GM13976 (cell line): ENCODE results near the gene CSNK1G1.

ENCODE experiments used
- DNase-seq: peaks from one replicate; pipeline ENCODE4 v3.0.0; 2012; ENCODE audit warnings: low spot score
- in situ Hi-C: fragments of 300-500 bp; cut with MboI; formaldehyde crosslinking; loops from one replicate; pipeline ENCODE4 v1.12.0; 2022; ENCODE audit warnings: low sequenced_read_pairs, mixed read lengths, inconsistent platforms; ENCODE audit not compliant: unreplicated experiment
- TF ChIP-seq, protein P1 (sequence below): IDR thresholded peaks from 2 replicates; pipeline ENCODE4 v1.5.1; 2012; ENCODE audit warnings: borderline replicate concordance, mild to moderate bottlenecking; ENCODE audit not compliant: insufficient read depth; ENCODE audit errors: extremely low read depth, missing control alignments, control extremely low read depth

The CSNK1G1 gene

DNA sequence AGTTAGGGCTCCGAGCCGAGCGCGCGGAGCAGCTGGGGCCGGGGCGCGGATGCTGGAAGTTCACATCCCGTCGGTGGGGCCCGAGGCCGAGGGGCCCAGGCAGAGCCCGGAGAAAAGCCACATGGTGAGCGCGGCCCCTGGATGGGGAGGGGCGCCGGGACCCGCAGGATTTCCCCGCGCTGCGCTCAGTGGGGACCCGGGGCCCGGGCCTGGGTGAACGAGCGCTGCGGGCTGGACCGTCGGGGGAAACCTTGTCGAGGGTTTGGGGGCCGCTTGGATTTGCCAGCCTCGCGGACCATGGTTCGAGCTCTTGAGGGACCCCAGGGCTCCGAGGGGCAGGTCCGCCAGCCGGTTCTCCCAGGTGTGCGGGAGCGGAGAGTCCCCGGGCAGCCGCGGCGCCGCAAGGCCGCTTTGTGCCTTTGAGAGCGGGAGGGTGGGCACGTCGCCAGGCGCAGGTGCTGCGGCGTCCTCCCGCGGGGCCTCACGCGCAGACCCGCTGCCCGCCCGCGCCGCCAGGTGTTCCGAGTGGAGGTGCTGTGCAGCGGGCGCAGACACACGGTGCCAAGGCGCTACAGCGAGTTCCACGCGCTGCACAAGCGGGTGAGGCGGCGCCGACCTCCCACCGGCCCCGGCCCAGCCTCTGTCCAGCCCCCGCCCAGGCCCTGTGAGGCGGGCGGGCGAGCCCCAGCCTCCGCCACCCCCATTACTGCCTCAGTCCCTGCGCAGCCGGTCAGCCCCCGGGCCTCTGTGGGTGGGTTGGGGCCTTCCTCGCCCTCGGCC lies 204.1 kb downstream of the CSNK1G1 start, which contains the start of gene SNX22:
SNX22 (plus strand) TSS at position 5 of the 780 bp plus-strand sequence; CDS start at position 50, 45 bp downstream.
- DNase-seq: peak; percentile 54
- in situ Hi-C loops: no loop called here

DNA sequence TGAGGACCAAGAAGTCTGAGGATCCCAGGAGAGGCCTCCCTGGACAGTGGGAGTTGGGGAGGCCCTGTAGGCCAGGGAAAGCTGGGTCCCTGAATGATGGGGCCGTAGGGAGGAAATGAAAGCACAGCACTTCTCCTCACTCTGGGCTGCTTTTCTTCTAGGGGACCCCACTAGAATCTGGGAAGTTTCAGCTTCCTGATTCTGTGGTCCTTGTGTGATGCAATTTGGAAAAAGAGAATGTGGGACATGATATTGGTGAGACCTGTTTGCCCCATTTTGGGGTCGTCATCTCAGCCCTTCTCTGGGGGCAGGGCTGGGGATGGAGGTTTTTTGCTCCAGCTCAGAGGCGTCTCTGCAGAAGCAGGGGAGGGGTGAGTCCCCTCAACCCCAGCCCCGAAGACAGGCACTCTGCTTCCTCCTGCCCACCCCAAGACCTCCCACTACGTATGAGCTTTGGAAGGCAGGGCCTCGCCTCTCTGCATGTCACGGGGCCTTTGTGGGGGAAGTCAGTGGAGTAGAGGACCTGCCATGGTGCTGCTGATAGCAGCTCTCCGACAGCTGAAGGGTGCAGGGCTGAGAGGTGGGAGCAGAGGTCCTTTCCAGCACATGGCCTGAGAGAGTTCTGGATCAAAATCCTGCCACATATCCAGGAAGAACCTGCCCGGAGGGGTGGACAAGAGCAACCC lies 205.9 kb downstream of the CSNK1G1 start:
- no peak for DNase-seq
- in situ Hi-C loops: no loop called here
- TF ChIP-seq, protein P1, sequence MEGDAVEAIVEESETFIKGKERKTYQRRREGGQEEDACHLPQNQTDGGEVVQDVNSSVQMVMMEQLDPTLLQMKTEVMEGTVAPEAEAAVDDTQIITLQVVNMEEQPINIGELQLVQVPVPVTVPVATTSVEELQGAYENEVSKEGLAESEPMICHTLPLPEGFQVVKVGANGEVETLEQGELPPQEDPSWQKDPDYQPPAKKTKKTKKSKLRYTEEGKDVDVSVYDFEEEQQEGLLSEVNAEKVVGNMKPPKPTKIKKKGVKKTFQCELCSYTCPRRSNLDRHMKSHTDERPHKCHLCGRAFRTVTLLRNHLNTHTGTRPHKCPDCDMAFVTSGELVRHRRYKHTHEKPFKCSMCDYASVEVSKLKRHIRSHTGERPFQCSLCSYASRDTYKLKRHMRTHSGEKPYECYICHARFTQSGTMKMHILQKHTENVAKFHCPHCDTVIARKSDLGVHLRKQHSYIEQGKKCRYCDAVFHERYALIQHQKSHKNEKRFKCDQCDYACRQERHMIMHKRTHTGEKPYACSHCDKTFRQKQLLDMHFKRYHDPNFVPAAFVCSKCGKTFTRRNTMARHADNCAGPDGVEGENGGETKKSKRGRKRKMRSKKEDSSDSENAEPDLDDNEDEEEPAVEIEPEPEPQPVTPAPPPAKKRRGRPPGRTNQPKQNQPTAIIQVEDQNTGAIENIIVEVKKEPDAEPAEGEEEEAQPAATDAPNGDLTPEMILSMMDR: no peak

More for the DNA sequence above, 204.1 kb downstream of the CSNK1G1 start, which contains the start of gene SNX22:
- TF ChIP-seq, protein P1: no peak

DNA sequence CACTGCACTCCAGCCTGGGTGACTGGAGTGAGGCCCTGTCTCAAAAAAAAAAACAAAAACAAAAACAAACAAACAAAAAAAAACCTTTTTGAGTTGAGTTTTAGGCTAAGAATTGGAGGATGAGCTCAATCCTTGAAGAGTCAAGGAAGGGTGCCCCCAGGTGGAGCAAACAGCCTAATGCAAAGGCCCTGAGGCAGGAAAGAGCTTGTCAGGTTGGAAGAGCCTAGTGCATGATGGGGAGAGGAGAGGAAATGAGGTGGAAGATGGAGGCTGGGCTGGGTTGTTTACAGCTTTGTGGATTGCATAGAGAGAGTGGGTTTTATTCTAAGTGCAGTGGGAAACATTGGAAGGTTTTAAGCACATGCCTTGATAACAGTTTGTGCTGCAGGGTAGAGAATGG lies 206.5 kb downstream of the CSNK1G1 start:
- DNase-seq: no peak
- in situ Hi-C loops: no loop called here
- TF ChIP-seq, protein P1: peak; percentile 1

DNA sequence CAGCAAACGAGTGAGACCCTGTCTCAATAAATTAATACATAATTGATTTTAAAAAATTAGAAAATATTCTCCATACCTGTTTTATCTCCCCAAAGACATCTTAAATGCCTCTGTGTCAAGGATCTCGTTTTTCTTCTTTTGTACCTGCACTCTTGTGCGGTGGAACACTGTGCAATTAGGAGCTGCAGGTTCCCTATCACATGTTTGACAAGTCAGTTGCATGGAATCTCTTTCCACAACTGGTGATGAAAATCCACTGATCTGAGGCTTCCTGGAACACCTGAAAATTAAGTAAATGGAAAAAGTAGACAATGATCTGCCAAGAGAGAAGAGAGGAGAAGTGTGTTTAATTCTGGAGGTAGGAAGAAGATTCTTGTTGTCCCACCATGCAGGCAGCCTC lies 207.4 kb downstream of the CSNK1G1 start:
- TF ChIP-seq, protein P1: no peak
- in situ Hi-C loops: no loop called here
- no peak for DNase-seq

DNA sequence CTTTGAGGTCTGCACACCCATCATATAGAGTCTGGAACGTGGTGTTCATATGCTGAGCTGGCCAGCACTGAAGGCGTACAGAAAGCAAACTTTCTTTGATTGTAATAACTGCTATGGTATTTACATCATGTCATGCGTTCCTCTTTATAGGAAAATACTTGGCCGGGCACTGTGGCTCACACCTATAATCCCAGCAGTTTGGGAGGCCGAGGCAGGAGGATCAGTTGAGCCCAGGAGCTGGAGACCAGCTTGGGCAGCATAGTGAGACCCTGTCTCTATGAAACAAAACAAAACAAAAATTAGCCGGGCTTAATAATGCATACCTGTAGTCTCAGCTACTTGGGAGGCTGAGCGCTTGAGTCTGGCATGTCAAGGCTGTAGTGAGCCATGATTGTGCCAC lies 207.8 kb downstream of the CSNK1G1 start:
- TF ChIP-seq, protein P1: no peak
- in situ Hi-C loops: no loop called here

DNA sequence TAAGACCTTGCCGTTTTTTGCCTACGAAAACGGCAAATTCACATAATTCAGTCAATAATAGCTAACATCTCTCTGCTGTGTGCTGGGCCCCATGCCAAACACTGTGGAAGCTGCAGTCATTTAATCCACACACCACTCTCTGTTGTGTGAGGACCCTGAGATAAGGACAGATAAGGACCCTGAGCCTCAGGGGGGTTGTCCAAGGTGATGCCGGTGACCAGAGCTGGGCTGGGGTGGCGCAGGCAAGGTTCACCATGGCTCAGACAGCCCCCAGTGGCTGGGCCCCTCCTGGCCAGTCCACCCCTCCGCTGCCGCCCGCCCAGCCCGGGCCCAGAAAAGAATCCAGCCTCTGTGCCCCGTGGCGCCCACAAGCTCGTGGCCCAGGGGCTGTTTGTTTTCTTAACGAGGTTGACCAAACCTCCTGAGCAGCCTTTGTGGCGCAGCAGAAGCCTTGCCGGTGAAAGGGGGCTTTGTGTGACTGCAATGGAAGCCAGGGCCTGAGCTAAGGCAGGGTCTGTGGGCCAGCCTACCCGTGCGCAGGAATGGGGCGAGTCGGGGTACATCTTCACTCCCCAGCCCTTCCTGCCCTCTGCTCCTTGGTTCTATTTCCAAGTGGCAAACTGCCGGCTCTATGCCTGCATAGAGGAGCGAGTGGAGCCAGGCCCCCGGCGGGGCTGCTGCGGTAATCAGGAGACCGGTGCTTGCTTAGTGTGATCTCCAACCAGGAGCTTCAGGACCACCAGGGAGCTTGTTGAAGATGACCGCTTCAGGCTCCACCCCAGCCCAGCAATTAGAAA lies 208.9 kb downstream of the CSNK1G1 start:
- DNase-seq: no peak
- TF ChIP-seq, protein P1: no peak
- in situ Hi-C loops: no loop called here

More for the DNA sequence above, 207.8 kb downstream of the CSNK1G1 start:
- DNase-seq: no peak
